IMR-90 (cell line): ENCODE measurements around the gene TPSD1. TPM values are rescaled to one million over a fixed set of nuclear protein-coding genes. Genes with fewer than 3 reads are reported as not detected.

ENCODE experiments used
- ATAC-seq: fragments of 200-7000 bp; cut with Tn5 transposase; 2 replicates; pipeline ENCODE4 v1.9.1; 2020; ENCODE audit warnings: low read depth, mild to moderate bottlenecking, moderate library complexity
- BruUV-seq: library from RNA; stranded (reverse); fragments of 400-500 nt; replicated peaks from 2 replicates; lab custom pipeline; 2021; lab: Mats Ljungman, UMichigan
- CTCF ChIA-PET: fragments of 300-600 bp; formaldehyde crosslinking; extraction: SDS; loops from one replicate; lab custom pipeline; 2021; ENCODE audit warnings: antibody characterized with exemption; lab: Yijun Ruan, JAX
- POLR2A ChIA-PET: fragments of 300-600 bp; sonication (Branson Sonifier 250); formaldehyde crosslinking; loops from one replicate; lab custom pipeline; 2022; ENCODE audit warnings: antibody characterized with exemption; ENCODE audit not compliant: unreplicated experiment; lab: Charles Lee
- DNase-seq: peaks from one replicate; pipeline ENCODE4 v3.0.0; 2013
- H2AFZ ChIP-seq: replicated peaks from 2 replicates; pipeline ENCODE3; 2013; ENCODE audit warnings: low read length, mild to moderate bottlenecking; ENCODE audit not compliant: poor library complexity
- H2AK5ac ChIP-seq: 2 replicates; pipeline ENCODE4 v1.6.1; 2013; ENCODE audit warnings: low read depth, low read length, inconsistent platforms
- H2AK9ac ChIP-seq: replicated peaks from 2 replicates; pipeline ENCODE3; 2013; ENCODE audit warnings: mild to moderate bottlenecking, low read depth, low read length, moderate library complexity; ENCODE audit not compliant: poor library complexity
- H2BK120ac ChIP-seq: 2 replicates; pipeline ENCODE4 v1.6.1; 2013; ENCODE audit warnings: low read depth, low read length, inconsistent platforms
- H2BK15ac ChIP-seq: 3 replicates; pipeline ENCODE4 v1.6.1; 2013; ENCODE audit warnings: low read depth, low read length, inconsistent platforms
- H2BK20ac ChIP-seq: 2 replicates; pipeline ENCODE4 v1.6.1; 2013; ENCODE audit warnings: low read depth, mild to moderate bottlenecking, inconsistent platforms, low read length, moderate library complexity
- H2BK5ac ChIP-seq: 2 replicates; pipeline ENCODE4 v1.6.1; 2013; ENCODE audit warnings: mild to moderate bottlenecking, low read depth, low read length, inconsistent platforms; ENCODE audit not compliant: poor library complexity, severe bottlenecking
- H3K14ac ChIP-seq: replicated peaks from 2 replicates; pipeline ENCODE4 v1.6.1; 2013; ENCODE audit warnings: low read depth, low read length, inconsistent platforms
- H3K18ac ChIP-seq: 2 replicates; pipeline ENCODE4 v1.6.1; 2013; ENCODE audit warnings: low read depth, low read length, control low read depth
- H3K23ac ChIP-seq: 2 replicates; pipeline ENCODE4 v1.6.1; 2013; ENCODE audit warnings: low read depth, low read length, inconsistent platforms
- H3K27ac ChIP-seq: 2 replicates; pipeline ENCODE4 v1.5.1; 2013; ENCODE audit warnings: mild to moderate bottlenecking, control low read depth, low read length; ENCODE audit not compliant: insufficient read depth
- H3K27me3 ChIP-seq: 2 replicates; pipeline ENCODE4 v1.6.1; 2013; ENCODE audit warnings: low read length; ENCODE audit not compliant: control insufficient read depth, insufficient read depth
- H3K36me3 ChIP-seq: 2 replicates; pipeline ENCODE4 v1.6.1; 2013; ENCODE audit warnings: low read length, mixed read lengths; ENCODE audit not compliant: control insufficient read depth, insufficient read depth
- H3K4ac ChIP-seq: 2 replicates; pipeline ENCODE4 v1.6.1; 2013; ENCODE audit warnings: low read depth, low read length, inconsistent platforms
- H3K4me1 ChIP-seq: 2 replicates; pipeline ENCODE4 v1.6.1; 2013; ENCODE audit warnings: low read length, mixed read lengths; ENCODE audit not compliant: control insufficient read depth, insufficient read depth
- H3K4me2 ChIP-seq: 2 replicates; pipeline ENCODE4 v1.6.1; 2013; ENCODE audit warnings: low read depth, mild to moderate bottlenecking, control low read depth, low read length, moderate library complexity
- H3K4me3 ChIP-seq: 2 replicates; pipeline ENCODE4 v1.5.1; 2013; ENCODE audit warnings: low read depth, mild to moderate bottlenecking, control low read depth, low read length, moderate library complexity; ENCODE audit not compliant: insufficient read depth
- H3K56ac ChIP-seq: 2 replicates; pipeline ENCODE4 v1.6.1; 2013; ENCODE audit warnings: low read length, inconsistent platforms; ENCODE audit not compliant: insufficient read depth; ENCODE audit errors: extremely low read depth
- H3K79me1 ChIP-seq, 2 experiments: 2 replicates each; pipeline ENCODE4 v1.6.1; 2013; ENCODE audit warnings: low read length in 2 of 2, inconsistent platforms in 1 of 2, low read depth in 1 of 2
- H3K9ac ChIP-seq: 2 replicates; pipeline ENCODE4 v1.6.1; 2013; ENCODE audit warnings: low read depth, low read length, control low read depth
- H3K9me1 ChIP-seq: 2 replicates; pipeline ENCODE4 v1.6.1; 2013; ENCODE audit warnings: low read length, inconsistent platforms; ENCODE audit not compliant: insufficient read depth
- H3K9me3 ChIP-seq: 2 replicates; pipeline ENCODE4 v1.6.1; 2013; ENCODE audit warnings: low read length; ENCODE audit not compliant: control insufficient read depth, insufficient read depth
- H4K20me1 ChIP-seq: 2 replicates; pipeline ENCODE4 v1.6.1; 2013; ENCODE audit warnings: low read length, inconsistent platforms; ENCODE audit not compliant: insufficient read depth
- H4K5ac ChIP-seq: 2 replicates; pipeline ENCODE4 v1.6.1; 2013; ENCODE audit warnings: mild to moderate bottlenecking, low read depth, low read length, control low read depth
- H4K8ac ChIP-seq, 2 experiments: 2 replicates each; pipeline ENCODE4 v1.6.1; 2013; ENCODE audit warnings: low read depth in 2 of 2, low read length in 2 of 2, control low read depth in 1 of 2, inconsistent platforms in 1 of 2
- H4K91ac ChIP-seq: 2 replicates; pipeline ENCODE4 v1.6.1; 2013; ENCODE audit warnings: low read depth, low read length, inconsistent platforms; ENCODE audit not compliant: insufficient read depth
- BHLHE40 ChIP-seq: fragments of 150-350 bp; IDR thresholded peaks from 2 replicates; pipeline ENCODE4 v1.6.1; 2016; ENCODE audit warnings: mild to moderate bottlenecking, low read depth, low read length
- CEBPB ChIP-seq: IDR thresholded peaks from 2 replicates; pipeline ENCODE4 v1.6.1; 2012; ENCODE audit warnings: low read depth, low read length, improper control_type of control experiment
- CHD1 ChIP-seq: IDR thresholded peaks from 2 replicates; pipeline ENCODE4 v1.6.1; 2012; ENCODE audit warnings: low read depth, low read length, improper control_type of control experiment
- MAFK ChIP-seq: IDR thresholded peaks from 2 replicates; pipeline ENCODE4 v1.6.1; 2012; ENCODE audit warnings: low read depth, low read length, improper control_type of control experiment
- MAZ ChIP-seq: IDR thresholded peaks from 2 replicates; pipeline ENCODE4 v1.6.1; 2012; ENCODE audit warnings: low read depth, mild to moderate bottlenecking, low read length, improper control_type of control experiment, moderate library complexity, borderline replicate concordance
- MXI1 ChIP-seq: IDR thresholded peaks from 2 replicates; pipeline ENCODE4 v1.6.1; 2012; ENCODE audit warnings: low read depth, mild to moderate bottlenecking, low read length, moderate library complexity, borderline replicate concordance
- NFE2L2 ChIP-seq: fragments of 150-350 bp; IDR thresholded peaks from 2 replicates; pipeline ENCODE4 v1.6.1; 2016; ENCODE audit warnings: low read depth, mild to moderate bottlenecking, low read length
- RCOR1 ChIP-seq: IDR thresholded peaks from 2 replicates; pipeline ENCODE4 v1.6.1; 2012; ENCODE audit warnings: mild to moderate bottlenecking, low read length, improper control_type of control experiment; ENCODE audit not compliant: insufficient replicate concordance
- RFX5 ChIP-seq: IDR thresholded peaks from 2 replicates; pipeline ENCODE4 v1.8.0; 2012; ENCODE audit warnings: low read depth, mild to moderate bottlenecking, low read length, moderate library complexity
- SMC3 ChIP-seq: fragments of 150-350 bp; IDR thresholded peaks from 2 replicates; pipeline ENCODE4 v1.6.1; 2016; ENCODE audit warnings: low read depth, mild to moderate bottlenecking, antibody characterized with exemption, low read length, moderate library complexity
- WGBS, 2 experiments: methylation state at CpG; one replicate each; pipeline versions ENCODE4 v1.1.5 to v1.1.7; 2013; ENCODE audit warnings: missing lambda C conversion rate in 2 of 2; ENCODE audit not compliant: insufficient read length in 1 of 2; ENCODE audit errors: extremely low coverage in 2 of 2; 5-methylcytosine and 5-hydroxymethylcytosine counted together
- dilution Hi-C: fragments of 300-500 bp; cut with HindIII; formaldehyde crosslinking; loops from one replicate; pipeline ENCODE4 v1.14.3; 2018; ENCODE audit warnings: low sequenced_read_pairs; ENCODE audit not compliant: unreplicated experiment
- in situ Hi-C: fragments of 300-500 bp; cut with MboI; formaldehyde crosslinking; loops from 3 replicates; pipeline ENCODE4 v1.14.3; 2019; ENCODE audit warnings: low sequenced_read_pairs, inconsistent platforms, mixed read lengths
- intact Hi-C: fragments of 100-400 bp; cut with micrococcal nuclease; formaldehyde crosslinking; loops from 2 replicates; pipeline ENCODE4 v1.10.0; 2022
- polyA plus RNA-seq, 3 experiments: library from polyadenylated mRNA; depleted of rRNA; stranded (reverse); fragments of >200 nt; gene quantifications; 2 replicates each; pipeline ENCODE4 v1.2.3, GENCODE V29; 2012; ENCODE audit warnings: low replicate concordance in 1 of 3
- total RNA-seq: library from RNA; depleted of rRNA; stranded (reverse); fragments of >200 nt; gene quantifications from 2 replicates; pipeline ENCODE4 v1.2.3, GENCODE V29; 2012
- TF ChIP-seq, protein P1 (sequence below): fragments of 150-350 bp; IDR thresholded peaks from 2 replicates; pipeline ENCODE4 v1.6.1; 2016; ENCODE audit warnings: low read depth, mild to moderate bottlenecking, low read length, moderate library complexity, borderline replicate concordance
- TF ChIP-seq, protein P2 (sequence below): fragments of 150-350 bp; IDR thresholded peaks from 2 replicates; pipeline ENCODE4 v1.6.1; 2017; ENCODE audit warnings: mild to moderate bottlenecking, antibody characterized with exemption, low read length, low read depth
- TF ChIP-seq, protein P3 (sequence below): conservative IDR thresholded peaks from 2 replicates; pipeline ENCODE4 v1.5.1; 2012; ENCODE audit warnings: mild to moderate bottlenecking, low read depth, low read length, improper control_type of control experiment

The TPSD1 gene
- total and polyA plus RNA-seq, 2 of the 4 experiments (the other 2 are of a cell fraction): not detected

DNA sequence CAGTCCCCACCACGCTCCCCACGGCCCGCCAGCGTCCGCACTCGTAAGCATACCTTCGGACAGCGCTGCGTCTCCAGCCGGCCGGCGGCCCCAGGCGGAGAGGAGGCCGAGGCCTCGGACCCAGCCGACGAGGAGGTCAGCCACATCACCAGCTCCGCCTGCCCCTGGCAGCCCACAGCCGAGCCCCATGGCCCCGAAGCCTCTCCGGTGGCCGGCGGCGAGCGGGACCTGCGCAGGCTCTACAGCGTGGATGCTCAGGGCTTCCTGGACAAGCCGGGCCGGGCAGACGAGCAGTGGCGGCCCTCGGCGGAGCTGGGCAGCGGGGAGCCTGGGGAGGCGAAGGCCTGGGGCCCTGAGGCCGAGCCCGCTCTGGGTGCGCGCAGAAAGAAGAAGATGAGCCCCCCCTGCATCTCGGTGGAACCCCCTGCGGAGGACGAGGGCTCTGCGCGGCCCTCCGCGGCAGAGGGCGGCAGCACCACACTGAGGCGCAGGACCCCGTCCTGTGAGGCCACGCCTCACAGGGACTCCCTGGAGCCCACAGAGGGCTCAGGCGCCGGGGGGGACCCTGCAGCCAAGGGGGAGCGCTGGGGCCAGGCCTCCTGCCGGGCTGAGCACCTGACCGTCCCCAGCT, 35.7 kb upstream of the TPSD1 start:
- TF ChIP-seq NFE2L2 (no peak), CEBPB (no peak), BHLHE40 (no peak), RCOR1 (no peak), RFX5 (no peak), SMC3 (no peak), MXI1 (no peak), MAZ (no peak), CHD1 (no peak), MAFK (no peak)
- TF ChIP-seq, protein P1, sequence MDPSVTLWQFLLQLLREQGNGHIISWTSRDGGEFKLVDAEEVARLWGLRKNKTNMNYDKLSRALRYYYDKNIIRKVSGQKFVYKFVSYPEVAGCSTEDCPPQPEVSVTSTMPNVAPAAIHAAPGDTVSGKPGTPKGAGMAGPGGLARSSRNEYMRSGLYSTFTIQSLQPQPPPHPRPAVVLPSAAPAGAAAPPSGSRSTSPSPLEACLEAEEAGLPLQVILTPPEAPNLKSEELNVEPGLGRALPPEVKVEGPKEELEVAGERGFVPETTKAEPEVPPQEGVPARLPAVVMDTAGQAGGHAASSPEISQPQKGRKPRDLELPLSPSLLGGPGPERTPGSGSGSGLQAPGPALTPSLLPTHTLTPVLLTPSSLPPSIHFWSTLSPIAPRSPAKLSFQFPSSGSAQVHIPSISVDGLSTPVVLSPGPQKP: no peak
- TF ChIP-seq, protein P2, sequence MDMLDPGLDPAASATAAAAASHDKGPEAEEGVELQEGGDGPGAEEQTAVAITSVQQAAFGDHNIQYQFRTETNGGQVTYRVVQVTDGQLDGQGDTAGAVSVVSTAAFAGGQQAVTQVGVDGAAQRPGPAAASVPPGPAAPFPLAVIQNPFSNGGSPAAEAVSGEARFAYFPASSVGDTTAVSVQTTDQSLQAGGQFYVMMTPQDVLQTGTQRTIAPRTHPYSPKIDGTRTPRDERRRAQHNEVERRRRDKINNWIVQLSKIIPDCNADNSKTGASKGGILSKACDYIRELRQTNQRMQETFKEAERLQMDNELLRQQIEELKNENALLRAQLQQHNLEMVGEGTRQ: no peak
- TF ChIP-seq, protein P3, sequence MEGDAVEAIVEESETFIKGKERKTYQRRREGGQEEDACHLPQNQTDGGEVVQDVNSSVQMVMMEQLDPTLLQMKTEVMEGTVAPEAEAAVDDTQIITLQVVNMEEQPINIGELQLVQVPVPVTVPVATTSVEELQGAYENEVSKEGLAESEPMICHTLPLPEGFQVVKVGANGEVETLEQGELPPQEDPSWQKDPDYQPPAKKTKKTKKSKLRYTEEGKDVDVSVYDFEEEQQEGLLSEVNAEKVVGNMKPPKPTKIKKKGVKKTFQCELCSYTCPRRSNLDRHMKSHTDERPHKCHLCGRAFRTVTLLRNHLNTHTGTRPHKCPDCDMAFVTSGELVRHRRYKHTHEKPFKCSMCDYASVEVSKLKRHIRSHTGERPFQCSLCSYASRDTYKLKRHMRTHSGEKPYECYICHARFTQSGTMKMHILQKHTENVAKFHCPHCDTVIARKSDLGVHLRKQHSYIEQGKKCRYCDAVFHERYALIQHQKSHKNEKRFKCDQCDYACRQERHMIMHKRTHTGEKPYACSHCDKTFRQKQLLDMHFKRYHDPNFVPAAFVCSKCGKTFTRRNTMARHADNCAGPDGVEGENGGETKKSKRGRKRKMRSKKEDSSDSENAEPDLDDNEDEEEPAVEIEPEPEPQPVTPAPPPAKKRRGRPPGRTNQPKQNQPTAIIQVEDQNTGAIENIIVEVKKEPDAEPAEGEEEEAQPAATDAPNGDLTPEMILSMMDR: no peak
- peaks cover 2% of the 10 kb centered on the region; the same call in 1 of the 2 replicates for H3K36me3 ChIP-seq
- H4K8ac ChIP-seq: no peak overlapping the region
- no peak for ATAC-seq
- no peaks in the 10 kb centered on the region for H3K9me3 ChIP-seq
- WGBS, 2 experiments: 88% methylated on average over 18 of the region's 55 CpGs; no CpG with 5 or more reads in 1 of the 2 experiments
- dilution Hi-C loops (no loop called here), intact Hi-C loops (no loop called here), in situ Hi-C loops (loop anchor here (25.0 kb wide), 1 partner anchor 408 kb away; the partner anchor contains the start of gene GNG13)
- ChIA-PET CTCF (no interaction called here), POLR2A (no interaction called here)
- no peak overlapping the region for H2AK5ac ChIP-seq
- no peaks in the 10 kb centered on the region for H4K20me1 ChIP-seq
- H2AK9ac ChIP-seq: no peak overlapping the region
- no peak overlapping the region for H2BK120ac ChIP-seq
- no peak overlapping the region for H3K18ac ChIP-seq
- H2AFZ ChIP-seq: no peak overlapping the region
- no peak overlapping the region for H4K5ac ChIP-seq
- H3K23ac ChIP-seq: no peak overlapping the region
- H3K4me2 ChIP-seq: no peak overlapping the region
- H4K91ac ChIP-seq: no peak overlapping the region
- no peak overlapping the region for H3K56ac ChIP-seq
- H3K4me3 ChIP-seq: no peak overlapping the region
- BruUV-seq: no TSS peak
- H2BK5ac ChIP-seq: no peak overlapping the region
- H3K14ac ChIP-seq: no peak overlapping the region
- H3K4me1 ChIP-seq: no peaks in the 10 kb centered on the region
- H3K79me1 ChIP-seq: no peaks in the 10 kb centered on the region
- no peak overlapping the region for H2BK20ac ChIP-seq
- DNase-seq: no peak
- no peak overlapping the region for H3K4ac ChIP-seq
- H3K9me1 ChIP-seq: no peaks in the 10 kb centered on the region
- H3K27ac ChIP-seq: no peak overlapping the region
- H2BK15ac ChIP-seq: no peak overlapping the region
- no peaks in the 10 kb centered on the region for H3K27me3 ChIP-seq
- no peak overlapping the region for H3K9ac ChIP-seq
